GM23338 (cell line): Measurements from ENCODE around the gene FHIT. TPM values are rescaled to one million over a fixed set of nuclear protein-coding genes. Genes with fewer than 3 reads are reported as not detected.

Source experiments
- ATAC-seq: fragments of 200-7000 bp; cut with Tn5 transposase; 3 replicates; pipeline ENCODE4 v1.9.1; 2020
- DNase-seq: peaks from one replicate; pipeline ENCODE4 v3.0.0-alpha.2; 2015; ENCODE audit warnings: low spot score
- H2AFZ ChIP-seq: fragments of 200-600 bp; sonication (generic); 2 replicates; pipeline ENCODE4 v1.8.0; 2016; ENCODE audit warnings: antibody characterized with exemption, mild to moderate bottlenecking, moderate library complexity
- H3F3A ChIP-seq: fragments of 200-600 bp; sonication (generic); replicated peaks from 2 replicates; pipeline ENCODE4 v1.8.0; 2017; ENCODE audit warnings: antibody characterized with exemption, mixed run types, low read depth
- H3K27ac ChIP-seq: fragments of 200-600 bp; sonication (generic); 2 replicates; pipeline ENCODE4 v1.6.1; 2016; ENCODE audit warnings: low read depth
- H3K27me3 ChIP-seq: fragments of 200-600 bp; sonication (generic); 2 replicates; pipeline ENCODE4 v1.8.0; 2016; ENCODE audit warnings: mild to moderate bottlenecking, mixed run types, moderate library complexity; ENCODE audit not compliant: insufficient read depth
- H3K36me3 ChIP-seq: fragments of 200-600 bp; sonication (generic); 2 replicates; pipeline ENCODE4 v1.8.0; 2016; ENCODE audit warnings: mild to moderate bottlenecking; ENCODE audit not compliant: insufficient read depth
- H3K4me1 ChIP-seq: fragments of 200-600 bp; sonication (generic); 2 replicates; pipeline ENCODE4 v1.8.0; 2016; ENCODE audit warnings: mild to moderate bottlenecking, moderate library complexity; ENCODE audit not compliant: insufficient read depth
- H3K4me2 ChIP-seq: fragments of 200-600 bp; sonication (generic); 2 replicates; pipeline ENCODE4 v1.7.1; 2017; ENCODE audit warnings: mixed run types
- H3K4me3 ChIP-seq: fragments of 200-600 bp; sonication (generic); 2 replicates; pipeline ENCODE4 v1.6.1; 2016; ENCODE audit warnings: mixed run types
- H3K79me2 ChIP-seq: fragments of 200-600 bp; sonication (generic); replicated peaks from 2 replicates; pipeline ENCODE4 v1.8.0; 2017; ENCODE audit warnings: mild to moderate bottlenecking; ENCODE audit not compliant: insufficient read depth
- H3K9me2 ChIP-seq: fragments of 200-600 bp; sonication (generic); 2 replicates; pipeline ENCODE4 v1.8.0; 2017; ENCODE audit not compliant: insufficient read depth
- H4K20me1 ChIP-seq: fragments of 200-600 bp; sonication (generic); replicated peaks from 2 replicates; pipeline ENCODE4 v1.8.0; 2017; ENCODE audit warnings: mild to moderate bottlenecking; ENCODE audit not compliant: insufficient read depth
- H3K27ac Mint-ChIP-seq: 2 replicates; pipeline ENCODE4 v1.8.0; 2020; ENCODE audit warnings: inconsistent platforms, mild to moderate bottlenecking, moderate library complexity, mixed read lengths
- H3K27me3 Mint-ChIP-seq: 3 replicates; pipeline ENCODE4 v1.8.0; 2022; ENCODE audit warnings: low read depth, mild to moderate bottlenecking, moderate library complexity, mixed read lengths, inconsistent platforms; ENCODE audit not compliant: insufficient read depth, poor library complexity
- H3K36me3 Mint-ChIP-seq: 3 replicates; pipeline ENCODE4 v1.8.0; 2021; ENCODE audit warnings: low read depth, mild to moderate bottlenecking, inconsistent platforms, moderate library complexity, mixed read lengths
- H3K4me1 Mint-ChIP-seq: 3 replicates; pipeline ENCODE4 v1.8.0; 2020; ENCODE audit warnings: mild to moderate bottlenecking, inconsistent platforms, mixed read lengths
- H3K4me3 Mint-ChIP-seq: 3 replicates; pipeline ENCODE4 v1.8.0; 2021; ENCODE audit warnings: moderate library complexity, mild to moderate bottlenecking, inconsistent platforms, mixed read lengths
- H3K9me3 Mint-ChIP-seq: 3 replicates; pipeline ENCODE4 v1.8.0; 2020; ENCODE audit warnings: moderate library complexity, mild to moderate bottlenecking, inconsistent platforms, mixed read lengths
- CREB1 ChIP-seq: fragments of 250-450 bp; sonication (Bioruptor Pico); IDR thresholded peaks from 2 replicates; pipeline ENCODE4 v1.5.0; 2020; ENCODE audit warnings: low read depth, mild to moderate bottlenecking, moderate library complexity
- EZH2 ChIP-seq: fragments of 200-600 bp; sonication (generic); IDR thresholded peaks from one replicate; pipeline ENCODE4 v1.8.0; 2017; ENCODE audit warnings: antibody characterized with exemption, mild to moderate bottlenecking, low read depth; ENCODE audit not compliant: unreplicated experiment
- EZH2phosphoT487 ChIP-seq: fragments of 200-600 bp; sonication (generic); IDR thresholded peaks from one replicate; pipeline ENCODE4 v1.8.1; 2018; ENCODE audit warnings: antibody characterized with exemption; ENCODE audit not compliant: unreplicated experiment
- JUNB ChIP-seq: IDR thresholded peaks from one replicate; pipeline ENCODE4 v1.6.1; 2016; ENCODE audit warnings: antibody characterized with exemption; ENCODE audit not compliant: unreplicated experiment
- NANOG ChIP-seq: IDR thresholded peaks from 2 replicates; pipeline ENCODE4 v1.6.1; 2016; ENCODE audit warnings: antibody characterized with exemption, borderline replicate concordance
- POLR2AphosphoS5 ChIP-seq: IDR thresholded peaks from 2 replicates; pipeline ENCODE4 v1.6.1; 2016; ENCODE audit warnings: antibody characterized with exemption, low read depth
- STAT1 ChIP-seq: IDR thresholded peaks from one replicate; pipeline ENCODE4 v1.6.1; 2016; ENCODE audit warnings: antibody characterized with exemption; ENCODE audit not compliant: unreplicated experiment
- ZNF114 ChIP-seq: fragments of 250-450 bp; sonication (Bioruptor Pico); IDR thresholded peaks from 2 replicates; pipeline ENCODE4 v1.5.0; 2020; ENCODE audit warnings: mild to moderate bottlenecking, moderate library complexity
- ZNF331 ChIP-seq: fragments of 250-450 bp; sonication (Bioruptor Pico); IDR thresholded peaks from 2 replicates; pipeline ENCODE4 v1.5.0; 2020; ENCODE audit warnings: low read depth, mild to moderate bottlenecking, moderate library complexity
- polyA plus RNA-seq: library from polyadenylated mRNA; unstranded; fragments of >200 nt; fragmentation: Nextera tagmentation; extraction: Ambion mirVana; gene quantifications from 2 replicates; pipeline ENCODE4 v1.2.1, GENCODE V29; 2016
- total RNA-seq: library from RNA; depleted of rRNA; stranded (reverse); fragments of >200 nt; shearing (Covaris generic); gene quantifications from 2 replicates; pipeline ENCODE4 v1.2.3, GENCODE V29; 2014
- TF ChIP-seq, protein P1 (sequence below): IDR thresholded peaks from 2 replicates; pipeline ENCODE4 v1.6.1; 2016; ENCODE audit warnings: antibody characterized with exemption
- TF ChIP-seq, protein P2 (sequence below): fragments of 250-450 bp; sonication (Bioruptor Pico); IDR thresholded peaks from 2 replicates; pipeline ENCODE4 v1.5.0; 2020; ENCODE audit warnings: mild to moderate bottlenecking, moderate library complexity
- TF ChIP-seq, protein P3 (sequence below): IDR thresholded peaks from one replicate; pipeline ENCODE4 v1.6.1; 2018; ENCODE audit warnings: antibody characterized with exemption; ENCODE audit not compliant: unreplicated experiment
- TF ChIP-seq, protein P4 (sequence below), 2 experiments: fragments of 200-600 bp in 1 of 2; sonication (generic) in 1 of 2; conservative IDR thresholded peaks; 2 replicates each; pipeline versions ENCODE4 v1.5.1 to v1.6.1; 2016 to 2017; ENCODE audit warnings: antibody characterized with exemption in 2 of 2, low read depth in 2 of 2, mild to moderate bottlenecking in 2 of 2, moderate library complexity in 1 of 2

The FHIT gene
- total and polyA plus RNA-seq, 2 experiments from 2014 or later, result 3.0 to 8.3 TPM

DNA sequence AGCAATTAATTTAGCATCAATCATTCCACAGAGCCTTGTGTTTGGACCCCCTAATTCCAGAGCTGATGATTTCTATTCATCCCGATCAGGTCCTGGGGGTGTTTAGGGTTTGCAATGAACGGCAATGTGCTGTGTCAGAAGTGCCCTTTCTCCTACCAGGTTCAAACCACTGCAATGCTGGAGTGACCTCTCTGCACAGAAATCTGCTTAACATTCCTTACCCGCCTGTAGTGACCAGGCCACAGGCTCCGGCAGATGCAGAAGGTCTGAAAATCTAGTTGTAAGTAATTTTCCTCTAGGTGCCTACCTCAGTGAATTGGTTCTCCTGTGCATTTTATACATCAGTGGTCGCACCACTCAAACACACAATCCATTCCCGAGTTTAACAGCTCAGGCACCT, 1476.1 kb downstream of the FHIT start:
- H3K27ac Mint-ChIP-seq, result no peak overlapping the region
- ATAC-seq (no peak), DNase-seq (no peak)
- peaks cover 5% of the 10 kb centered on the region; the same call in 2 of the 3 replicates for H3K4me1 Mint-ChIP-seq
- Histone ChIP-seq H3K9me2 (peaks cover 4% of the 10 kb centered on the region), H3K4me1 (peaks cover 6% of the 10 kb centered on the region; the same call in 1 of the 2 replicates), H3K4me3 (no peak overlapping the region), H2AFZ (no peak overlapping the region), H3F3A (no peaks in the 10 kb centered on the region), H3K36me3 (no peaks in the 10 kb centered on the region), H4K20me1 (no peaks in the 10 kb centered on the region), H3K4me2 (no peak overlapping the region), H3K27me3 (no peaks in the 10 kb centered on the region), H3K27ac (no peak overlapping the region), H3K79me2 (no peaks in the 10 kb centered on the region)
- H3K27me3 Mint-ChIP-seq, result peaks cover 5% of the 10 kb centered on the region
- no peak for TF ChIP-seq ZNF114
- TF ChIP-seq ZNF331, result no peak
- no peak for TF ChIP-seq POLR2AphosphoS5
- TF ChIP-seq JUNB, result no peak
- TF ChIP-seq, protein P1, sequence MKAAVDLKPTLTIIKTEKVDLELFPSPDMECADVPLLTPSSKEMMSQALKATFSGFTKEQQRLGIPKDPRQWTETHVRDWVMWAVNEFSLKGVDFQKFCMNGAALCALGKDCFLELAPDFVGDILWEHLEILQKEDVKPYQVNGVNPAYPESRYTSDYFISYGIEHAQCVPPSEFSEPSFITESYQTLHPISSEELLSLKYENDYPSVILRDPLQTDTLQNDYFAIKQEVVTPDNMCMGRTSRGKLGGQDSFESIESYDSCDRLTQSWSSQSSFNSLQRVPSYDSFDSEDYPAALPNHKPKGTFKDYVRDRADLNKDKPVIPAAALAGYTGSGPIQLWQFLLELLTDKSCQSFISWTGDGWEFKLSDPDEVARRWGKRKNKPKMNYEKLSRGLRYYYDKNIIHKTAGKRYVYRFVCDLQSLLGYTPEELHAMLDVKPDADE, result no peak
- TF ChIP-seq, protein P2, sequence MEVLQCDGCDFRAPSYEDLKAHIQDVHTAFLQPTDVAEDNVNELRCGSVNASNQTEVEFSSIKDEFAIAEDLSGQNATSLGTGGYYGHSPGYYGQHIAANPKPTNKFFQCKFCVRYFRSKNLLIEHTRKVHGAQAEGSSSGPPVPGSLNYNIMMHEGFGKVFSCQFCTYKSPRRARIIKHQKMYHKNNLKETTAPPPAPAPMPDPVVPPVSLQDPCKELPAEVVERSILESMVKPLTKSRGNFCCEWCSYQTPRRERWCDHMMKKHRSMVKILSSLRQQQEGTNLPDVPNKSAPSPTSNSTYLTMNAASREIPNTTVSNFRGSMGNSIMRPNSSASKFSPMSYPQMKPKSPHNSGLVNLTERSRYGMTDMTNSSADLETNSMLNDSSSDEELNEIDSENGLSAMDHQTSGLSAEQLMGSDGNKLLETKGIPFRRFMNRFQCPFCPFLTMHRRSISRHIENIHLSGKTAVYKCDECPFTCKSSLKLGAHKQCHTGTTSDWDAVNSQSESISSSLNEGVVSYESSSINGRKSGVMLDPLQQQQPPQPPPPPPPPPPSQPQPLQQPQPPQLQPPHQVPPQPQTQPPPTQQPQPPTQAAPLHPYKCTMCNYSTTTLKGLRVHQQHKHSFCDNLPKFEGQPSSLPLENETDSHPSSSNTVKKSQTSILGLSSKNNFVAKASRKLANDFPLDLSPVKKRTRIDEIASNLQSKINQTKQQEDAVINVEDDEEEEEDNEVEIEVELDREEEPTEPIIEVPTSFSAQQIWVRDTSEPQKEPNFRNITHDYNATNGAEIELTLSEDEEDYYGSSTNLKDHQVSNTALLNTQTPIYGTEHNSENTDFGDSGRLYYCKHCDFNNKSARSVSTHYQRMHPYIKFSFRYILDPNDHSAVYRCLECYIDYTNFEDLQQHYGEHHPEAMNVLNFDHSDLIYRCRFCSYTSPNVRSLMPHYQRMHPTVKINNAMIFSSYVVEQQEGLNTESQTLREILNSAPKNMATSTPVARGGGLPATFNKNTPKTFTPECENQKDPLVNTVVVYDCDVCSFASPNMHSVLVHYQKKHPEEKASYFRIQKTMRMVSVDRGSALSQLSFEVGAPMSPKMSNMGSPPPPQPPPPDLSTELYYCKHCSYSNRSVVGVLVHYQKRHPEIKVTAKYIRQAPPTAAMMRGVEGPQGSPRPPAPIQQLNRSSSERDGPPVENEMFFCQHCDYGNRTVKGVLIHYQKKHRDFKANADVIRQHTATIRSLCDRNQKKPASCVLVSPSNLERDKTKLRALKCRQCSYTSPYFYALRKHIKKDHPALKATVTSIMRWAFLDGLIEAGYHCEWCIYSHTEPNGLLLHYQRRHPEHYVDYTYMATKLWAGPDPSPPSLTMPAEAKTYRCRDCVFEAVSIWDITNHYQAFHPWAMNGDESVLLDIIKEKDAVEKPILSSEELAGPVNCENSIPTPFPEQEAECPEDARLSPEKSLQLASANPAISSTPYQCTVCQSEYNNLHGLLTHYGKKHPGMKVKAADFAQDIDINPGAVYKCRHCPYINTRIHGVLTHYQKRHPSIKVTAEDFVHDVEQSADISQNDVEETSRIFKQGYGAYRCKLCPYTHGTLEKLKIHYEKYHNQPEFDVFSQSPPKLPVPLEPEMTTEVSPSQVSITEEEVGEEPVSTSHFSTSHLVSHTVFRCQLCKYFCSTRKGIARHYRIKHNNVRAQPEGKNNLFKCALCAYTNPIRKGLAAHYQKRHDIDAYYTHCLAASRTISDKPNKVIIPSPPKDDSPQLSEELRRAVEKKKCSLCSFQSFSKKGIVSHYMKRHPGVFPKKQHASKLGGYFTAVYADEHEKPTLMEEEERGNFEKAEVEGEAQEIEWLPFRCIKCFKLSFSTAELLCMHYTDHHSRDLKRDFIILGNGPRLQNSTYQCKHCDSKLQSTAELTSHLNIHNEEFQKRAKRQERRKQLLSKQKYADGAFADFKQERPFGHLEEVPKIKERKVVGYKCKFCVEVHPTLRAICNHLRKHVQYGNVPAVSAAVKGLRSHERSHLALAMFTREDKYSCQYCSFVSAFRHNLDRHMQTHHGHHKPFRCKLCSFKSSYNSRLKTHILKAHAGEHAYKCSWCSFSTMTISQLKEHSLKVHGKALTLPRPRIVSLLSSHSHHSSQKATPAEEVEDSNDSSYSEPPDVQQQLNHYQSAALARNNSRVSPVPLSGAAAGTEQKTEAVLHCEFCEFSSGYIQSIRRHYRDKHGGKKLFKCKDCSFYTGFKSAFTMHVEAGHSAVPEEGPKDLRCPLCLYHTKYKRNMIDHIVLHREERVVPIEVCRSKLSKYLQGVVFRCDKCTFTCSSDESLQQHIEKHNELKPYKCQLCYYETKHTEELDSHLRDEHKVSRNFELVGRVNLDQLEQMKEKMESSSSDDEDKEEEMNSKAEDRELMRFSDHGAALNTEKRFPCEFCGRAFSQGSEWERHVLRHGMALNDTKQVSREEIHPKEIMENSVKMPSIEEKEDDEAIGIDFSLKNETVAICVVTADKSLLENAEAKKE, result no peak
- no peak for TF ChIP-seq STAT1
- no peak for TF ChIP-seq NANOG
- no peak for TF ChIP-seq CREB1
- TF ChIP-seq EZH2phosphoT487, result no peak
- TF ChIP-seq EZH2, result no peak
- TF ChIP-seq, protein P3, sequence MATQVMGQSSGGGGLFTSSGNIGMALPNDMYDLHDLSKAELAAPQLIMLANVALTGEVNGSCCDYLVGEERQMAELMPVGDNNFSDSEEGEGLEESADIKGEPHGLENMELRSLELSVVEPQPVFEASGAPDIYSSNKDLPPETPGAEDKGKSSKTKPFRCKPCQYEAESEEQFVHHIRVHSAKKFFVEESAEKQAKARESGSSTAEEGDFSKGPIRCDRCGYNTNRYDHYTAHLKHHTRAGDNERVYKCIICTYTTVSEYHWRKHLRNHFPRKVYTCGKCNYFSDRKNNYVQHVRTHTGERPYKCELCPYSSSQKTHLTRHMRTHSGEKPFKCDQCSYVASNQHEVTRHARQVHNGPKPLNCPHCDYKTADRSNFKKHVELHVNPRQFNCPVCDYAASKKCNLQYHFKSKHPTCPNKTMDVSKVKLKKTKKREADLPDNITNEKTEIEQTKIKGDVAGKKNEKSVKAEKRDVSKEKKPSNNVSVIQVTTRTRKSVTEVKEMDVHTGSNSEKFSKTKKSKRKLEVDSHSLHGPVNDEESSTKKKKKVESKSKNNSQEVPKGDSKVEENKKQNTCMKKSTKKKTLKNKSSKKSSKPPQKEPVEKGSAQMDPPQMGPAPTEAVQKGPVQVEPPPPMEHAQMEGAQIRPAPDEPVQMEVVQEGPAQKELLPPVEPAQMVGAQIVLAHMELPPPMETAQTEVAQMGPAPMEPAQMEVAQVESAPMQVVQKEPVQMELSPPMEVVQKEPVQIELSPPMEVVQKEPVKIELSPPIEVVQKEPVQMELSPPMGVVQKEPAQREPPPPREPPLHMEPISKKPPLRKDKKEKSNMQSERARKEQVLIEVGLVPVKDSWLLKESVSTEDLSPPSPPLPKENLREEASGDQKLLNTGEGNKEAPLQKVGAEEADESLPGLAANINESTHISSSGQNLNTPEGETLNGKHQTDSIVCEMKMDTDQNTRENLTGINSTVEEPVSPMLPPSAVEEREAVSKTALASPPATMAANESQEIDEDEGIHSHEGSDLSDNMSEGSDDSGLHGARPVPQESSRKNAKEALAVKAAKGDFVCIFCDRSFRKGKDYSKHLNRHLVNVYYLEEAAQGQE, result no peak
- TF ChIP-seq, protein P4, sequence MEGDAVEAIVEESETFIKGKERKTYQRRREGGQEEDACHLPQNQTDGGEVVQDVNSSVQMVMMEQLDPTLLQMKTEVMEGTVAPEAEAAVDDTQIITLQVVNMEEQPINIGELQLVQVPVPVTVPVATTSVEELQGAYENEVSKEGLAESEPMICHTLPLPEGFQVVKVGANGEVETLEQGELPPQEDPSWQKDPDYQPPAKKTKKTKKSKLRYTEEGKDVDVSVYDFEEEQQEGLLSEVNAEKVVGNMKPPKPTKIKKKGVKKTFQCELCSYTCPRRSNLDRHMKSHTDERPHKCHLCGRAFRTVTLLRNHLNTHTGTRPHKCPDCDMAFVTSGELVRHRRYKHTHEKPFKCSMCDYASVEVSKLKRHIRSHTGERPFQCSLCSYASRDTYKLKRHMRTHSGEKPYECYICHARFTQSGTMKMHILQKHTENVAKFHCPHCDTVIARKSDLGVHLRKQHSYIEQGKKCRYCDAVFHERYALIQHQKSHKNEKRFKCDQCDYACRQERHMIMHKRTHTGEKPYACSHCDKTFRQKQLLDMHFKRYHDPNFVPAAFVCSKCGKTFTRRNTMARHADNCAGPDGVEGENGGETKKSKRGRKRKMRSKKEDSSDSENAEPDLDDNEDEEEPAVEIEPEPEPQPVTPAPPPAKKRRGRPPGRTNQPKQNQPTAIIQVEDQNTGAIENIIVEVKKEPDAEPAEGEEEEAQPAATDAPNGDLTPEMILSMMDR (conservative IDR thresholded peaks at IDR 0.05; ENCODE audit: low read depth in 2 of 2), result no peak
- no peak overlapping the region for H3K4me3 Mint-ChIP-seq
- H3K36me3 Mint-ChIP-seq, result no peaks in the 10 kb centered on the region
- no peaks in the 10 kb centered on the region for H3K9me3 Mint-ChIP-seq
